Suprapubic skin (tissue), 4 donors: Measurements from ENCODE around the gene STAT1.

ENCODE experiments used
- POLR2A ChIP-seq, 2 donors: fragments of 450-650 bp; IDR thresholded peaks; one replicate each; pipeline ENCODE4 v1.6.1; 2017; ENCODE audit warnings: antibody characterized with exemption in 2 of 2, mild to moderate bottlenecking in 2 of 2, moderate library complexity in 2 of 2
- POLR2AphosphoS5 ChIP-seq, 3 donors: sonication (generic); formaldehyde crosslinking; IDR thresholded peaks; one replicate each; pipeline ENCODE4 v1.6.1; 2017; ENCODE audit warnings: antibody characterized with exemption in 3 of 3
- TF ChIP-seq, protein P1 (sequence below), 2 donors: fragments of 200-600 bp in 1 of 2; fragments of 450-650 bp in 1 of 2; sonication (generic) in 1 of 2; IDR thresholded peaks; one replicate each; pipeline ENCODE4 v1.5.1; 2016 to 2019; ENCODE audit warnings: antibody characterized with exemption in 2 of 2, mild to moderate bottlenecking in 1 of 2, moderate library complexity in 1 of 2

DNA sequence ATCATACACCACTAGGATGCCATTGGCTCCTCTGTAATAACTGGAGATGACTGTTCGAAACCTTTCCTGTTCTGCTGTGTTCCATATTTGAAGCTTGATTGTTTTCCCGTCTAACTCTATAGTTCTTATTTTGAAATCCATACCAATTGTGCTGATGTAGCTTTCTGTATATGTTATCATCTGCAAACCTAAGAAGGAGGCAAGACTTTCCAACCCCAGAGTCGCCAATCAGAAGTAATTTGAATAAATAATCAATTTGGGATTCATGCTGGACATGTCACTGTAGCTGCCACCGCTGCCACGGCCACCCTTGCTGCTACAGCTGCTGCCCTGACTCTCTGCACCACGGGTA is 20.7 kb downstream of the STAT1 start:
- TF ChIP-seq POLR2AphosphoS5 (IDR thresholded peaks at IDR 0.05) = no peak
- TF ChIP-seq, protein P1, sequence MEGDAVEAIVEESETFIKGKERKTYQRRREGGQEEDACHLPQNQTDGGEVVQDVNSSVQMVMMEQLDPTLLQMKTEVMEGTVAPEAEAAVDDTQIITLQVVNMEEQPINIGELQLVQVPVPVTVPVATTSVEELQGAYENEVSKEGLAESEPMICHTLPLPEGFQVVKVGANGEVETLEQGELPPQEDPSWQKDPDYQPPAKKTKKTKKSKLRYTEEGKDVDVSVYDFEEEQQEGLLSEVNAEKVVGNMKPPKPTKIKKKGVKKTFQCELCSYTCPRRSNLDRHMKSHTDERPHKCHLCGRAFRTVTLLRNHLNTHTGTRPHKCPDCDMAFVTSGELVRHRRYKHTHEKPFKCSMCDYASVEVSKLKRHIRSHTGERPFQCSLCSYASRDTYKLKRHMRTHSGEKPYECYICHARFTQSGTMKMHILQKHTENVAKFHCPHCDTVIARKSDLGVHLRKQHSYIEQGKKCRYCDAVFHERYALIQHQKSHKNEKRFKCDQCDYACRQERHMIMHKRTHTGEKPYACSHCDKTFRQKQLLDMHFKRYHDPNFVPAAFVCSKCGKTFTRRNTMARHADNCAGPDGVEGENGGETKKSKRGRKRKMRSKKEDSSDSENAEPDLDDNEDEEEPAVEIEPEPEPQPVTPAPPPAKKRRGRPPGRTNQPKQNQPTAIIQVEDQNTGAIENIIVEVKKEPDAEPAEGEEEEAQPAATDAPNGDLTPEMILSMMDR (IDR thresholded peaks at IDR 0.05) = no peak
- no peak for TF ChIP-seq POLR2A (IDR thresholded peaks at IDR 0.05)
